GM12872 (cell line): ENCODE results near the gene ENO1.

Experiments
- CTCF ChIP-seq: IDR thresholded peaks from 3 replicates; pipeline ENCODE4 v1.5.1; 2011; ENCODE audit warnings: low read depth, mild to moderate bottlenecking, low read length, moderate library complexity; ENCODE audit not compliant: insufficient read depth

ENO1 gene

GRCh38 chr1:8816831-8817411, 61.6 kb downstream of the ENO1 start:
- no peak for TF ChIP-seq CTCF

- no peak for TF ChIP-seq CTCF
Measured at GRCh38 chr1:8816264-8816663, 62.2 kb downstream of the ENO1 start.

GRCh38 chr1:8815582-8816151, 62.8 kb downstream of the ENO1 start:
- no peak for TF ChIP-seq CTCF

- TF ChIP-seq CTCF, result peak; percentile 30; the same call in 1 of the 3 replicates
Measured at GRCh38 chr1:8814865-8815264, 63.6 kb downstream of the ENO1 start.

GRCh38 chr1:8813991-8814390, 64.5 kb downstream of the ENO1 start:
- no peak for TF ChIP-seq CTCF

- no peak for TF ChIP-seq CTCF
Measured at GRCh38 chr1:8813016-8813763, 65.3 kb downstream of the ENO1 start.

GRCh38 chr1:8812081-8812480, 66.4 kb downstream of the ENO1 start:
- no peak for TF ChIP-seq CTCF
